Lower leg skin (tissue), 3 donors: ENCODE results near the gene MCF2.

Source experiments
- POLR2A ChIP-seq, 2 donors: fragments of 450-650 bp; IDR thresholded peaks; one replicate each; pipeline ENCODE4 v1.6.1; 2016 to 2017; ENCODE audit warnings: antibody characterized with exemption in 2 of 2, mild to moderate bottlenecking in 1 of 2, moderate library complexity in 1 of 2
- TF ChIP-seq, protein P1 (sequence below), 3 donors: fragments of 450-650 bp; IDR thresholded peaks; one replicate each; pipeline ENCODE4 v1.5.1; 2016; ENCODE audit warnings: antibody characterized with exemption in 3 of 3, mild to moderate bottlenecking in 3 of 3, moderate library complexity in 2 of 3

DNA sequence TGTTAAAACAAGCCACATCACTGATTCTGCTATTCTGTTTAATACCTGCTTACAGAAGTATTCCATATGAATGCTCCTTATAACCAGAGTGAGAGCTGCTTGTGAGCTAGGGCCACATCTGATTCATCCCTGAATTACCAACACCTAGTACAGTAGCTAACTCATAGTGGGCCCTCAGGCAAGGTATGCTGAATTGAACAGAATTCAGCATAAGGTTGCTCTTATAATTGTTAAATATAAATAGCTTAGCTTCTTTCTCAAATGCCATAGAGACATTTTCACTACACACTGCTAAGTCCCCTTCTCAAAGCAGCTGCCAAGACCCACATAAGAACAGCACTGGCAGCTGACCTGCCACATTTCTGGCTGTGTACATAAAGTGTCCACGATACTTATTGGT is 27.0 kb upstream of the MCF2 start:
- TF ChIP-seq, protein P1, sequence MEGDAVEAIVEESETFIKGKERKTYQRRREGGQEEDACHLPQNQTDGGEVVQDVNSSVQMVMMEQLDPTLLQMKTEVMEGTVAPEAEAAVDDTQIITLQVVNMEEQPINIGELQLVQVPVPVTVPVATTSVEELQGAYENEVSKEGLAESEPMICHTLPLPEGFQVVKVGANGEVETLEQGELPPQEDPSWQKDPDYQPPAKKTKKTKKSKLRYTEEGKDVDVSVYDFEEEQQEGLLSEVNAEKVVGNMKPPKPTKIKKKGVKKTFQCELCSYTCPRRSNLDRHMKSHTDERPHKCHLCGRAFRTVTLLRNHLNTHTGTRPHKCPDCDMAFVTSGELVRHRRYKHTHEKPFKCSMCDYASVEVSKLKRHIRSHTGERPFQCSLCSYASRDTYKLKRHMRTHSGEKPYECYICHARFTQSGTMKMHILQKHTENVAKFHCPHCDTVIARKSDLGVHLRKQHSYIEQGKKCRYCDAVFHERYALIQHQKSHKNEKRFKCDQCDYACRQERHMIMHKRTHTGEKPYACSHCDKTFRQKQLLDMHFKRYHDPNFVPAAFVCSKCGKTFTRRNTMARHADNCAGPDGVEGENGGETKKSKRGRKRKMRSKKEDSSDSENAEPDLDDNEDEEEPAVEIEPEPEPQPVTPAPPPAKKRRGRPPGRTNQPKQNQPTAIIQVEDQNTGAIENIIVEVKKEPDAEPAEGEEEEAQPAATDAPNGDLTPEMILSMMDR (IDR thresholded peaks at IDR 0.05) = no peak
- TF ChIP-seq POLR2A (IDR thresholded peaks at IDR 0.05) = no peak
